GM23248 (cell line): ENCODE results near the gene SAP30BP.

Experiments
- EZH2 ChIP-seq: fragments of 200-600 bp; sonication (generic); IDR thresholded peaks from 2 replicates; pipeline ENCODE4 v1.6.1; 2018; ENCODE audit warnings: antibody characterized with exemption, mild to moderate bottlenecking; ENCODE audit not compliant: insufficient read depth, poor library complexity, severe bottlenecking
- EZH2phosphoT487 ChIP-seq: fragments of 200-600 bp; sonication (generic); IDR thresholded peaks from 2 replicates; pipeline ENCODE4 v1.6.1; 2018; ENCODE audit warnings: antibody characterized with exemption, moderate library complexity, mild to moderate bottlenecking, low read depth; ENCODE audit not compliant: insufficient read depth

- TF ChIP-seq EZH2 (no peak), EZH2phosphoT487 (no peak)
These were observed 27.4 kb downstream of the SAP30BP start for GRCh38 chr17:75694536-75694935.
